Measurements from ENCODE around the gene ZNF512B. TPM values are rescaled to one million over a fixed set of nuclear protein-coding genes. Genes with fewer than 3 reads are reported as not detected.

Gene ZNF512B
- total and polyA plus RNA-seq, 3 donors from 2014 or later = 16.7 to 27.6 (median 24.5) TPM

GRCh38 chr20:63940472-63941266, 29.1 kb downstream of the ZNF512B start:
- Histone ChIP-seq H3K9me3 (no peaks in the 10 kb centered on the region), H3K27ac (no peak overlapping the region), H3K4me1 (peaks cover 6% of the 10 kb centered on the region), H3K36me3 (ENCODE audit: low read depth, missing control alignments) (no peaks in the 10 kb centered on the region), H3K4me3 (no peak overlapping the region), H3K27me3 (no peaks in the 10 kb centered on the region)
- TF ChIP-seq CTCF (IDR thresholded peaks at IDR 0.05) (no peak), POLR2A (IDR thresholded peaks at IDR 0.05) (no peak)
- intact Hi-C loops (cut with DNase I; ENCODE audit: low total_unique reads) = no loop called here
- WGBS, 2 donors = 77 to 78% methylated on average over 25 to 58 of the region's 58 CpGs
- no peak for DNase-seq

GRCh38 chr20:63940071-63940471, 29.7 kb downstream of the ZNF512B start:
- H3K27ac ChIP-seq = no peak overlapping the region
- H3K4me1 ChIP-seq = peaks cover 6% of the 10 kb centered on the region
- H3K9me3 ChIP-seq = no peaks in the 10 kb centered on the region
- intact Hi-C loops (cut with DNase I; ENCODE audit: low total_unique reads) = no loop called here
- DNase-seq = no peak
- no peak overlapping the region for H3K4me3 ChIP-seq
- TF ChIP-seq CTCF (IDR thresholded peaks at IDR 0.05) = no peak
- WGBS, 2 donors = 71 to 100% methylated on average over 4 to 23 of the region's 23 CpGs
- H3K27me3 ChIP-seq = no peaks in the 10 kb centered on the region
- H3K36me3 ChIP-seq (ENCODE audit: low read depth, missing control alignments) = no peaks in the 10 kb centered on the region

GRCh38 chr20:63939061-63939935, 30.4 kb downstream of the ZNF512B start:
- Histone ChIP-seq H3K36me3 (ENCODE audit: low read depth, missing control alignments) (no peaks in the 10 kb centered on the region), H3K27me3 (no peaks in the 10 kb centered on the region), H3K9me3 (no peaks in the 10 kb centered on the region), H3K4me3 (peak overlapping the region; percentile 35 to 36), H3K4me1 (peaks cover 6% of the 10 kb centered on the region), H3K27ac (no peak overlapping the region)
- WGBS, 2 donors = 59 to 88% methylated on average over 5 to 33 of the region's 33 CpGs
- intact Hi-C loops (cut with DNase I; ENCODE audit: low total_unique reads) = no loop called here
- DNase-seq = no peak
- TF ChIP-seq CTCF (IDR thresholded peaks at IDR 0.05) = no peak
- TF ChIP-seq POLR2A (IDR thresholded peaks at IDR 0.05) = no peak

- WGBS, 2 donors = 64 to 84% methylated on average over 14 of the region's 14 CpGs
- Histone ChIP-seq H3K27me3 (no peaks in the 10 kb centered on the region), H3K36me3 (ENCODE audit: low read depth, missing control alignments) (no peaks in the 10 kb centered on the region), H3K27ac (no peak overlapping the region), H3K9me3 (no peaks in the 10 kb centered on the region), H3K4me3 (no peak overlapping the region), H3K4me1 (no peaks in the 10 kb centered on the region)
- intact Hi-C loops (cut with DNase I; ENCODE audit: low total_unique reads) = no loop called here
- TF ChIP-seq POLR2A (IDR thresholded peaks at IDR 0.05) (no peak), CTCF (IDR thresholded peaks at IDR 0.05) (no peak)
- DNase-seq = no peak
These were observed 32.1 kb downstream of the ZNF512B start for GRCh38 chr20:63937596-63937995.
